Measurements from ENCODE around the gene ZBTB45.

ZBTB45 gene

GRCh38 chr19:58499021-58499927, 20.3 kb downstream of the ZBTB45 start:
- peak overlapping the region; percentile 61 for H3K4me3 ChIP-seq (ENCODE audit: low read depth, low read length)
- H3K27me3 ChIP-seq (replicated peaks), result no peaks in the 10 kb centered on the region
- TF ChIP-seq CTCF (IDR thresholded peaks at IDR 0.05; ENCODE audit: low read depth, low read length, missing control alignments), result peak; percentile 66
- in situ Hi-C loops (cut with HindIII; ENCODE audit: low pct_ligation_motif_present, low sequenced_read_pairs), result no loop called here
- peak; percentile 99 for DNase-seq
- no peaks in the 10 kb centered on the region for H3K36me3 ChIP-seq (replicated peaks)
- H3K27ac ChIP-seq, result peak overlapping the region; percentile 6

GRCh38 chr19:58498316-58499020, 21.1 kb downstream of the ZBTB45 start:
- Histone ChIP-seq H3K4me3 (ENCODE audit: low read depth, low read length) (peak overlapping the region; percentile 53), H3K27me3 (replicated peaks) (no peaks in the 10 kb centered on the region), H3K36me3 (replicated peaks) (no peaks in the 10 kb centered on the region), H3K27ac (no peak overlapping the region)
- no peak for TF ChIP-seq CTCF (IDR thresholded peaks at IDR 0.05; ENCODE audit: low read depth, low read length, missing control alignments)
- no peak for DNase-seq
- in situ Hi-C loops (cut with HindIII; ENCODE audit: low pct_ligation_motif_present, low sequenced_read_pairs), result no loop called here

GRCh38 chr19:58497634-58498170, 21.9 kb downstream of the ZBTB45 start:
- H3K4me3 ChIP-seq (ENCODE audit: low read depth, low read length), result no peak overlapping the region
- in situ Hi-C loops (cut with HindIII; ENCODE audit: low pct_ligation_motif_present, low sequenced_read_pairs), result no loop called here
- no peak for TF ChIP-seq CTCF (IDR thresholded peaks at IDR 0.05; ENCODE audit: low read depth, low read length, missing control alignments)
- H3K36me3 ChIP-seq (replicated peaks), result no peaks in the 10 kb centered on the region
- no peak overlapping the region for H3K27ac ChIP-seq
- no peak for DNase-seq
- no peaks in the 10 kb centered on the region for H3K27me3 ChIP-seq (replicated peaks)

GRCh38 chr19:58492265-58492664, 27.3 kb downstream of the ZBTB45 start:
- Histone ChIP-seq H3K36me3 (replicated peaks) (no peaks in the 10 kb centered on the region), H3K27me3 (replicated peaks) (no peaks in the 10 kb centered on the region), H3K27ac (no peak overlapping the region), H3K4me3 (ENCODE audit: low read depth, low read length) (no peak overlapping the region)
- in situ Hi-C loops (cut with HindIII; ENCODE audit: low pct_ligation_motif_present, low sequenced_read_pairs), result no loop called here
- DNase-seq, result no peak
- no peak for TF ChIP-seq CTCF (IDR thresholded peaks at IDR 0.05; ENCODE audit: low read depth, low read length, missing control alignments)

GRCh38 chr19:58491393-58491792, 28.2 kb downstream of the ZBTB45 start:
- Histone ChIP-seq H3K4me3 (ENCODE audit: low read depth, low read length) (no peak overlapping the region), H3K27ac (no peak overlapping the region), H3K36me3 (replicated peaks) (no peaks in the 10 kb centered on the region), H3K27me3 (replicated peaks) (no peaks in the 10 kb centered on the region)
- no peak for DNase-seq
- in situ Hi-C loops (cut with HindIII; ENCODE audit: low pct_ligation_motif_present, low sequenced_read_pairs), result no loop called here
- no peak for TF ChIP-seq CTCF (IDR thresholded peaks at IDR 0.05; ENCODE audit: low read depth, low read length, missing control alignments)
